ENCODE results near the gene AFF2.

DNA sequence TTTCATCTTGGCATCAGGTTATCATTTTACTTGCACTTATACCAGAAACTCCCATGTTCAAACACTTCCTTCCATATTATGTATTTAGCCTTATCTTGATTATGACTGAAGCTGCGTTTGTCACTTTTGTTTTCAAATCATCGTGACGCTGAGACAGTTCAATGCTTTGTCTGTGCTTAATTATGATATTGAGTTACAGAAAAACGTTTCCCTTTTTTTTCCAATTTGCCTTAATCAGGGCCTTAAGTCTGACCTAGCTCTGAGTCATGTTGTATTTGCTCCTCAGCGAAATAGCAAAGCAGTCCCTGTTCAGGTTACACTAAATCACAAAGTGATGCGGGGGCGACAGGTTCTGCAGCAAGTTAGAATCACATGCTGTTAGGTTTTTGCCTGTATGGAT lies 254.7 kb downstream of the AFF2 start:
- TF ChIP-seq POLR2A (IDR thresholded peaks at IDR 0.05; ENCODE audit: low read depth, low read length) (no peak), TAF1 (IDR thresholded peaks at IDR 0.05; ENCODE audit: borderline replicate concordance, low read depth, low read length) (no peak), POLR2AphosphoS5 (IDR thresholded peaks at IDR 0.05; ENCODE audit: low read depth, low read length) (no peak)

Data from GM12892 (cell line).